Astrocyte of the spinal cord (primary cell): Measurements from ENCODE around the gene RAB30.
A peak's percentile ranks its signal among the peaks of the same experiment; 100 is the strongest.

Experiments
- DNase-seq: peaks from one replicate; pipeline ENCODE4 v3.0.0; 2011; ENCODE audit warnings: low read depth, low spot score
- H3K4me3 ChIP-seq: 2 replicates; pipeline ENCODE4 v1.5.1; 2011; ENCODE audit warnings: low read depth, mild to moderate bottlenecking, low read length, moderate library complexity
- in situ Hi-C: cut with HindIII; loops from 2 replicates; pipeline ENCODE4 v1.10.0; 2017; ENCODE audit warnings: low sequenced_read_pairs
- TF ChIP-seq, protein P1 (sequence below): IDR thresholded peaks from 2 replicates; pipeline ENCODE4 v1.5.1; 2012; ENCODE audit warnings: low read depth, mild to moderate bottlenecking, low read length, inconsistent platforms

RAB30 gene

GRCh38 chr11:82930734-82931133 is 141.0 kb downstream of the RAB30 start:
- TF ChIP-seq, protein P1, sequence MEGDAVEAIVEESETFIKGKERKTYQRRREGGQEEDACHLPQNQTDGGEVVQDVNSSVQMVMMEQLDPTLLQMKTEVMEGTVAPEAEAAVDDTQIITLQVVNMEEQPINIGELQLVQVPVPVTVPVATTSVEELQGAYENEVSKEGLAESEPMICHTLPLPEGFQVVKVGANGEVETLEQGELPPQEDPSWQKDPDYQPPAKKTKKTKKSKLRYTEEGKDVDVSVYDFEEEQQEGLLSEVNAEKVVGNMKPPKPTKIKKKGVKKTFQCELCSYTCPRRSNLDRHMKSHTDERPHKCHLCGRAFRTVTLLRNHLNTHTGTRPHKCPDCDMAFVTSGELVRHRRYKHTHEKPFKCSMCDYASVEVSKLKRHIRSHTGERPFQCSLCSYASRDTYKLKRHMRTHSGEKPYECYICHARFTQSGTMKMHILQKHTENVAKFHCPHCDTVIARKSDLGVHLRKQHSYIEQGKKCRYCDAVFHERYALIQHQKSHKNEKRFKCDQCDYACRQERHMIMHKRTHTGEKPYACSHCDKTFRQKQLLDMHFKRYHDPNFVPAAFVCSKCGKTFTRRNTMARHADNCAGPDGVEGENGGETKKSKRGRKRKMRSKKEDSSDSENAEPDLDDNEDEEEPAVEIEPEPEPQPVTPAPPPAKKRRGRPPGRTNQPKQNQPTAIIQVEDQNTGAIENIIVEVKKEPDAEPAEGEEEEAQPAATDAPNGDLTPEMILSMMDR: no peak
- in situ Hi-C loops: no loop called here
- H3K4me3 ChIP-seq: no peak overlapping the region
- DNase-seq: no peak

DNA sequence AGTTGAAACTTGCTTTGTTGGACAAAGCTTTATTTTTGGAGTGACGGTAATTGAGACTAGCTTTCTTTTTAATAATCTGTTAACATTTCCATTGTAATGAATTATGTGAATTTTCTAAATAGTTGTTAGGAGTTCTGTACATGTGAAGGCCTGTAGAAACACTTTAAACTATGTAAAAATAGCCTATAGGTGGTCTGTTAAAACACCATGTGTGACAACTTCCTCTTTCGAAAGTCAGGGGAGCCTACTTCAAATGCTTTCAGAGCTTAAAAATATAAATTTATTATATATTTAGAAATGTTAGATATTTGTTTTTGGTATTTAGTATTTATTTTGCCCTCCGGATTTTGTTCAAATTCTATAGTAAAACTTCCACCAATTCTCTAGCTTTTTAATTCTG is 141.5 kb downstream of the RAB30 start:
- DNase-seq: no peak
- TF ChIP-seq, protein P1: no peak
- in situ Hi-C loops: no loop called here
- H3K4me3 ChIP-seq: no peak overlapping the region

DNA sequence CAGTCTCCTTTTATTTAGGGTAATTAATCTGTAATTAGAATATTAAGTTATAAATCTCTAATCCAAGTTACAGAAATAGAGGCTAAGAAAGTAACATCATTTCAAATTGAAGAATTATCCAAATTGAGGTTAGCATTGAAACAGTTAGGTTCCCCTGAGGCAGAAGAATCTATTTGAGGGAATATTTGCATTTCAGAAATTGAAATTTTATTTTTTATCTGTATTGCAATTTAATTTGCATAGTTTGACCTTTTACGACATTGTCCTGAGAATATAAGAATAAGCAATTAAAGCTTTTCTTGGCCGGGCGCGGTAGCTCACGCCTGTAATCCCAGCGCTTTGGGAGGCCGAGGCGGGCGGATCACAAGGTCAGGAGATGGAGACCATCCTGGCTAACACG is 142.6 kb downstream of the RAB30 start:
- DNase-seq: no peak
- in situ Hi-C loops: no loop called here
- TF ChIP-seq, protein P1: no peak
- H3K4me3 ChIP-seq: no peak overlapping the region

DNA sequence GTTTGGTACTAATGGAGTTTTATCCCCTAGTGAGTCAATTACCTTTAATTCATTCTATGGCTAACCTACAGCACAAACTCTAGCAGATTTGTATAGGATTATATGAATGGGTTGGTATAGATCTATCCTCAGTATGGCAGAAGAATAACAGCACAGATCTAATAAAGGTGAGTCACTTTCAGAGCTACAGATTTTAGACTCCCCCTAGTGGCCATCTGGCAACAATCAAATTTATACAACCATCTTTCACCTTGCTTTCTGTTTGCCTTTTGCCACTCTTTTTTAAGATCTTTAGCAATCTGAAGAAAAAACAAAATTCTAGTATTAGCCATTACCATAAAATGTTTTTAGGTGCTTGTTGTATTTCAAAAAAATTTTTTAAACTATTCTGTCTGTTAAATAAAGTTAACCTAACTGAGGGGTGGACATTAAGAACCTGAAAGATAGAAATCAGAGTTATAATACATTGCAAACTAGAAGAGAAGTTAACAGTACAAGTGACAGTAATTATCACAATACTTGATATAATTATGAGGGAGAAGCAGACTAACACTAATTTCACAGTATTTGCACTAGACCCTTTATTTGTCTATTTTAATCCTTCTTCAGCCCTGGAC is 144.3 kb downstream of the RAB30 start:
- DNase-seq: peak; percentile 67
- in situ Hi-C loops: no loop called here
- H3K4me3 ChIP-seq: no peak overlapping the region
- TF ChIP-seq, protein P1: peak; percentile 74

DNA sequence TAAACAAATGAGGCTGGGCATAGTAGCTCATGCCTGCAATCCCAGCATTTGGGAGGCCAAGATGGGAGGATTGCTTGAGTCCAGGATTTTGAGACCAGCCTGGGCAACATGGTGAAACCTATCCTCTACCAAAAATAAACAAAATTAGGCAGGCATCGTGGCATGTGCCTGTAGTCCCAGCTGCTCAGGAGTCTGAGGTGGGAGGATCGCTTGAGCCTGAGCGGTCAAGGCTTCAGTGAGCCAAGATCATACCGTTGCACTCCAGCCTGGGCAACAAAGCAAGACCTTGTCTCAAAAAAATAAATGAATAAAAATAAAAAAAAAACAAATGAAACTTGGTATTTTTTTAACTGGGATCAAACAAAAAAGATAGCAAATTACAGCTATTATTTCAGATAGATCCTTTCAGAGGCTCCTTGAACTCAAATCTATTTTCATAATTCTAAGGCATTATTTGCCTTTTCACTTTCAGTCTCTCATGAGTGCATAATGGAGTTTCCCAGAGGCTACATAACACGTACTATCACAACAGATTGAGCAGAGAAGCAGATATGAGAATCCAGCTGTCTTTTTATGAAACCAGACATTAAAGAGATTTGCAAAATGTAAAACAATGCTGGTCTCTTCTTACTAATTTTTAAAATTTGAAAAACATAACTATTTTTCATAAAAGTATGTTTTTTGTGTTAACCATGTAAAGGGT is 147.0 kb downstream of the RAB30 start:
- no peak overlapping the region for H3K4me3 ChIP-seq
- in situ Hi-C loops: no loop called here
- TF ChIP-seq, protein P1: no peak
- DNase-seq: no peak
